Testis (tissue), 2 donors: Measurements from ENCODE around the gene MAP3K15.
"Not testable (repeated sequence)": the region's sequence is repeated elsewhere in the genome, so short reads cannot be mapped to it uniquely, and the experiment has no call there.

Experiments used
- POLR2A ChIP-seq: fragments of 450-650 bp; IDR thresholded peaks from one replicate; pipeline ENCODE4 v1.6.1; 2017; ENCODE audit warnings: antibody characterized with exemption, mild to moderate bottlenecking, moderate library complexity
- TF ChIP-seq, protein P1 (sequence below), 3 experiments: fragments of 450-650 bp in 2 of 3; fragments of 200-600 bp in 1 of 3; sonication (generic) in 1 of 3; IDR thresholded peaks; one replicate each; pipeline ENCODE4 v1.5.1; 2016 to 2019; ENCODE audit warnings: antibody characterized with exemption in 3 of 3, mild to moderate bottlenecking in 2 of 3, moderate library complexity in 1 of 3

DNA sequence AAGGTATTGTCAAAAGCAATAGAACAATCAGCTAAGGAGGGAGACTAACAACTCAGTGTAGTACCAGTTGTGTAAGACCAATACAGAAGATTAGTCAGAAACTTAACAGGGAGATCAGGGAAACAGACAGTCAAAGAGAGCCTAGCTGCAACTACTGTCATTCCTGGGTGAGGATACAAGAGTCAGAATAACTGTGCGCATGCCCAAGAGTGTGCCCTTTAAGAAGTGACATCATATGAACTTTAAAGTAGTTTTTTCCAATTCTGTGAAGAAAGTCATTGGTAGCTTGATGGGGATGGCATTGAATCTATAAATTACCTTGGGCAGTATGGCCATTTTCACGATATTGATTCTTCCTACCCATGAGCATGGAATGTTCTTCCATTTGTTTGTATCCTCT lies 46.9 kb downstream of the MAP3K15 start:
- TF ChIP-seq, protein P1, sequence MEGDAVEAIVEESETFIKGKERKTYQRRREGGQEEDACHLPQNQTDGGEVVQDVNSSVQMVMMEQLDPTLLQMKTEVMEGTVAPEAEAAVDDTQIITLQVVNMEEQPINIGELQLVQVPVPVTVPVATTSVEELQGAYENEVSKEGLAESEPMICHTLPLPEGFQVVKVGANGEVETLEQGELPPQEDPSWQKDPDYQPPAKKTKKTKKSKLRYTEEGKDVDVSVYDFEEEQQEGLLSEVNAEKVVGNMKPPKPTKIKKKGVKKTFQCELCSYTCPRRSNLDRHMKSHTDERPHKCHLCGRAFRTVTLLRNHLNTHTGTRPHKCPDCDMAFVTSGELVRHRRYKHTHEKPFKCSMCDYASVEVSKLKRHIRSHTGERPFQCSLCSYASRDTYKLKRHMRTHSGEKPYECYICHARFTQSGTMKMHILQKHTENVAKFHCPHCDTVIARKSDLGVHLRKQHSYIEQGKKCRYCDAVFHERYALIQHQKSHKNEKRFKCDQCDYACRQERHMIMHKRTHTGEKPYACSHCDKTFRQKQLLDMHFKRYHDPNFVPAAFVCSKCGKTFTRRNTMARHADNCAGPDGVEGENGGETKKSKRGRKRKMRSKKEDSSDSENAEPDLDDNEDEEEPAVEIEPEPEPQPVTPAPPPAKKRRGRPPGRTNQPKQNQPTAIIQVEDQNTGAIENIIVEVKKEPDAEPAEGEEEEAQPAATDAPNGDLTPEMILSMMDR (IDR thresholded peaks at IDR 0.05), result not testable (repeated sequence)
- not testable (repeated sequence) for TF ChIP-seq POLR2A
